ENCODE data around the gene PRMT6. TPM values are rescaled to one million over a fixed set of nuclear protein-coding genes. Genes with fewer than 3 reads are reported as not detected.

The PRMT6 gene
- total RNA-seq, 2 experiments from 2014 or later, result 6.1 to 7.9 TPM

DNA sequence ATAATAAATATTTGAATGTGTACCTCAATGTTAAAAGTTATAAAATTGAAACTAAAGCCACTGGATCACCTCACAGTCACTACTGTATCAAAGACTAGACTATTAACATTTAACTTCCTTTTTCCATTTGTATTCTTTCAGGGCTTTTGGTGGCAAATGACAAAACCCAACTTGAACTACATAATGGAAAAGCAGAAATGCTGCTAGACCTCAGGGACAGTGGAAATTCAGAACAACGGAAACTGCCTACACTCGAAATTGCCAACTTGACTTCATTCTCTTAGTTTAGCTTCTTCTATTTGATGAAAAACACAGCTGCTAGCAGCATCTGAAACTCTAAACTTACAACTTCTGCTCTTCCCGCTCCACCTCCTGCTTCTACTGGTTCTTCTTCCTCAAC, 49.4 kb downstream of the PRMT6 start:
- peaks cover 5% of the 10 kb centered on the region for H3K27me3 Mint-ChIP-seq
- POLR2A ChIA-PET, result no interaction called here
- no peak overlapping the region for H3K27ac ChIP-seq (ENCODE audit: low read depth in 1 of 2, low read length in 2 of 2)
- no peak overlapping the region for H3K4me3 ChIP-seq (ENCODE audit: low read length)
- H3K4me1 Mint-ChIP-seq (ENCODE audit: low read depth), result no peaks in the 10 kb centered on the region
- intact Hi-C loops (cut with DNase I, micrococcal nuclease), result no loop called here
- no peak for ATAC-seq (ENCODE audit: poor library complexity)
- H3K36me3 ChIP-seq (ENCODE audit: insufficient read depth, low read length), result no peaks in the 10 kb centered on the region
- no peak overlapping the region for H3K4me3 Mint-ChIP-seq
- no peaks in the 10 kb centered on the region for H3K36me3 Mint-ChIP-seq (ENCODE audit: low read depth)
- H3K9me3 ChIP-seq (ENCODE audit: control insufficient read depth in 1 of 2, insufficient read depth in 1 of 2, low read length in 2 of 2), result no peaks in the 10 kb centered on the region
- no peaks in the 10 kb centered on the region for H3K4me1 ChIP-seq (ENCODE audit: insufficient read depth, low read length)
- no peaks in the 10 kb centered on the region for H3K9me3 Mint-ChIP-seq
- TF ChIP-seq CTCF (IDR thresholded peaks at IDR 0.05), result no peak
- H3K27ac Mint-ChIP-seq, result no peak overlapping the region
- H3K27me3 ChIP-seq (ENCODE audit: control insufficient read depth in 1 of 2, insufficient read depth in 2 of 2, low read length in 2 of 2), result no peaks in the 10 kb centered on the region
- no peak for DNase-seq
- CTCF ChIA-PET, result no interaction called here

Other genes with a start within 250 kb of the PRMT6 start
- not detected for gene NTNG1, start 84.4 kb downstream of the PRMT6 start, total RNA-seq